GM19452 (cell line): ENCODE data around the gene PCDHGC4.

ENCODE experiments used
- ATAC-seq: cut with Tn5 transposase; IDR thresholded peaks from one replicate; pipeline ENCODE4 v1.9.1; 2021; ENCODE audit not compliant: unreplicated experiment

The PCDHGC4 gene

DNA sequence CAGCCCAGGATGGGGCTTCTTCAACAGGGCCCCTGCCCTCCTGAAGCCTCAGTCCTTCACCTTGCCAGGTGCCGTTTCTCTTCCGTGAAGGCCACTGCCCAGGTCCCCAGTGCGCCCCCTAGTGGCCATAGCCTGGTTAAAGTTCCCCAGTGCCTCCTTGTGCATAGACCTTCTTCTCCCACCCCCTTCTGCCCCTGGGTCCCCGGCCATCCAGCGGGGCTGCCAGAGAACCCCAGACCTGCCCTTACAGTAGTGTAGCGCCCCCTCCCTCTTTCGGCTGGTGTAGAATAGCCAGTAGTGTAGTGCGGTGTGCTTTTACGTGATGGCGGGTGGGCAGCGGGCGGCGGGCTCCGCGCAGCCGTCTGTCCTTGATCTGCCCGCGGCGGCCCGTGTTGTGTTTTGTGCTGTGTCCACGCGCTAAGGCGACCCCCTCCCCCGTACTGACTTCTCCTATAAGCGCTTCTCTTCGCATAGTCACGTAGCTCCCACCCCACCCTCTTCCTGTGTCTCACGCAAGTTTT lies 27.6 kb downstream of the PCDHGC4 start:
- ATAC-seq: peak; percentile 17

- ATAC-seq: no peak
Measured at GRCh38 chr5:141512911-141513626, 28.2 kb downstream of the PCDHGC4 start.

- ATAC-seq: peak; percentile 22
Measured at GRCh38 chr5:141513627-141514329, 28.9 kb downstream of the PCDHGC4 start.

DNA sequence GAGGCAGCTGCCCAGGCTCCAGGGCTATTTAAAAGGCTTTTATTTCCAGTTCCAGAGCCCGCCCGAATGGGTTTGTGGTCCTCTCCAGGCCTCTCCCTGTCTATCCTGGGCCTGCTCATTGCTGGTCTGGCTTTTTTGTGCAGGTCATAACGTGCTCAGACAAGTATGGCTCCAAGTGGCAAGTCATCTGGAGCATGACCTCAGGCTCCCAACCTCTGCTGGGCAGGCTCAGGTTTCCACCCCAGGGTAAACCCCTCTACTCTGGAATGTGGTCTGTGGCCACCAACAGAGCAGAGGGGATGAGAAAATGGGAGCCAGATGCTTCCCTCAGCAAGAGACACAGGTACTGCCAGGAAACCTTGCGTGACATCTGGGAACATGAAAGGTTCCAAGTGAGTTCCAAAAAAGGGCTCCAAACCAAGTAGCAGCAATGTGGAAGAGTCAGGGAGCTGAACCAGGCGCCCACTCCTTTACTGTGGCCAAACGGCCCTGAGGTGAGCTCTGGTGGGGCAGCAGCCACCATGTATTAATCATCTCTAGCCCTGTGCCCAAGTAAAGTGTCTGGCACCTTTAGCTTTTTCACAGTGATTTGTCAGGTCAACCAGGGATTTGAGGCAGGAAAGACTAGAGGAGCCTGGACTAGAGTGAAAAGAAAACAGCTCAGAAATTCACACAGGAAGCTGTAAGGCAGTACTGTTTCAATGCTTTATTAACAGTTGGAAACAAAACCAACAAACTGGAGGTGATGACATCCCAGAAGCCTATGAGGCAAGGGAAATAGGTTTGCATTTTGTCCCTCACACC lies 29.7 kb downstream of the PCDHGC4 start:
- peak; percentile 28 for ATAC-seq

- ATAC-seq: no peak
Measured at GRCh38 chr5:141515141-141515540, 30.3 kb downstream of the PCDHGC4 start.

DNA sequence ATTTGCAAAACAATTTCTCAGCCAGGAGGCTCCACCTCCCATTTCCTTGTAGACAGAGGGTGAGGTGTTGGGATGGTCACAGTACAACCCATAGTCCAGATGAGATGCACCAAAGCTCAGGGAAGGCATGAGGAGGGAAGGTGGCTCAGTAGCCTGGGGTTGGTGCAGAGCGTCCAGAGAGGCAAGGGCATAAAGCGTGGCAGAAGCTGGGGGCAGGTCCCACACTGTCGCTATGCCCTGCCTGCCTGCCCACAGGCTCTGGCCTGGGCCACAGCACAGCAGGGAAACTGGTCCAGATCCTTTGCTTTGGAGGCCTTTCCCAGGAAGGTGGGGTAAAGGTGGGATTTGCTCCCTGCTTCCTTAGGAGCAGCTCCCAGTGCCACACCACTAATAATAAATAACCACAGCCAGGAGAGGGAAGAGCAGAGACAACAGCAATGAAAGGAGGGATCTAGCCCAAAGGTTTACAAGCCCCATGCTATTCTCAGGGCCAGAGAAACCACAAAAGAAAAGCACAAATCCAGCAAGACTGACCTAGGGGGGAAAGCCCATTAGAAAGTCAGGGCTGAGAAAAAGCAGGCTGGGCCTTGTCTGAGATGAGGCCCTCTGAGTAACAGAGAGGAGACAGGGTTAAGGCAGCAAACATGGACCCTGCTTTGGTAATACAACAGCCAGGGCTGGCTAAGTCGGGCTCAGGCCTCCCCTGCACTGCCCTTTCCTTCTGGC lies 31.3 kb downstream of the PCDHGC4 start:
- ATAC-seq: no peak

GRCh38 chr5:141516672-141517025 lies 31.8 kb downstream of the PCDHGC4 start:
- no peak for ATAC-seq

DNA sequence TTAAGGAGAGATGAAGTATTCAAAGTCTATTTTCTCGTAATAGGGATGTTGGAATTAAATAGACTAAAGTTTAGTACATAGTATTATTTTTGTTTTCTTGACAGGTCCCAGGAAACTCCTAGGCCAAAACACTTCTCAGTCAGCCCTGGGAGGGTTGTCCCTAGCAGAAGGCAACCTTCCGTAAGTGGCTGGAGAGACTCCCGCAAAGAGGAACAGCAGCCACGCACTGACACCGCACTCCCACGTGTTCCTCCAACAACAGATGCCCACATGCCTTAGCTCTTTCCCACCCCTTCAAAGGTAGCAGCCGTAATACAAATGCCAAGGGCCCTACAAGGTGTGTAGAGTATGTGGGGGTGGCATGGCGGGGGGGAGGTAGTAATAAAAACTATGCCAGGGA lies 32.5 kb downstream of the PCDHGC4 start:
- ATAC-seq: no peak

GRCh38 chr5:141517880-141518617 lies 33.2 kb downstream of the PCDHGC4 start:
- no peak for ATAC-seq

- no peak for ATAC-seq
Measured at GRCh38 chr5:141518618-141519015, 33.8 kb downstream of the PCDHGC4 start.

DNA sequence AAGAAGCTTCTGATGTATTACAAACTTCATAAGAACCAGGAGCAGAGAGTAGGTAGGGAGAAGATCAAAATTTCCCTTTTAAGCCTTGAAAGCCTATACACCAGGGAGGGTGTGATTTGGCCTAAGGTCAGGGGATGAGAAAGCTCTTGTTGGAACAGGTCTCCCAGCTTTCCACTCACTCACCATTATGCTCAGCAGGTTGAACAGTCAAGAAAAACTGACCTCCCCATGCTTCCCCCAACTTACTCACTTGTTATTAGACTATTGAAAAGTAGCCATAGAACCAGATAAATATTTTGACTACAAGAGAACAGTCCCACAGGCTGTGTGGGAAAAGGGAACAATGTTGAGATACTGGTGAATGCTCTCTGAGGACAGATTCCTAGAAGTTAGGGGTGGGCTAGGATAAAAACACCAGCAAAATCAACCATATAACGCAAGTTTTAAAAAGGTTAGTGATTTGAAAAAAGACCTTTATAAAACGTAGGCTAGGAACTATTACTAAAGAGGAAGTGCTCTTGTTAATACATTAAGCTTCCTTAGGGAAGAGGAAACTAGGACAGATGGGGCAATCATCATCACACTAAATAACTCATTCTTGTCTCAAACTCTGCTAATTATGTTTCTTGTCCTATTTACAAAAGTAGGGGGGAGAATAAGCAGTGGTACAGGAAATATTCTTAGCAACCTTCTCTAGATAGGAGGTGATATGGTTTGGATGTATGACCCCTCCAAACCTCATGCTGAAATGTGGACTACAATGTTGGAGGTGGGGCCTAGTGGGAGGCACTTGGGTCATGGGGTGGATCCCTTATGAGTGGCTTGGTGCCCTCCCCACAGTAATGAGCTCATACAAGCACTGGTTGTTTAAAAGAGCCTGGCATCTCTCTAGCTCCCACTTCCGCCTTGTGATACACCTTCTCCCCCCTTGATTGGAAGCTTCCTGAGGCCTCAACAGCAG lies 35.1 kb downstream of the PCDHGC4 start:
- ATAC-seq: no peak

DNA sequence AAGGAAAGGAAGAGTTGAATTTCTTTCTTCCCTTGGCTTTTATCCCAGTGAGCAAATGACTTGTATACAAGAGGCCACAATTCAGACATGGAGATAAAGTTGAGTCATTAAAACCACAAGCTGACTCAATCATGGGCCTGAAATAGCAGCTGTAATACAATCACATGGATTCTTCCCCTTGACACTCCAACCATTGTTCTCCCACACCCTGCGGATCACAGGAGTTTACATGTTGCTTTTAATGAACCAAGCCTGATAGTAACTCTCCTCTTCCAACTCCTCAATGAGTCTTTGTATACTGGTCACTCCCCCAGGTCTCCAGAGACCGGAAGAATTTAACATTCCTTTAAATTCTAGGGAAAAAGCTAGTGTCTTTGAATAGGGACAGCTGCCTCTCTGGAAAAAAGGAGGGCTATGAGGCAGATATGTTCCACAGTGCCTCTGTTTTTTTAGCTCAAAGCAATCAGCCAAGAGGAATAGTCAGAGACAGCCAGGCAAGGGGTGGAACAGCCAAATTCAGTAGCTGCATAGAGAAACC lies 36.5 kb downstream of the PCDHGC4 start:
- no peak for ATAC-seq

- ATAC-seq: no peak
Measured at GRCh38 chr5:141522301-141522700, 37.5 kb downstream of the PCDHGC4 start.

GRCh38 chr5:141523991-141524390 lies 39.2 kb downstream of the PCDHGC4 start:
- no peak for ATAC-seq

DNA sequence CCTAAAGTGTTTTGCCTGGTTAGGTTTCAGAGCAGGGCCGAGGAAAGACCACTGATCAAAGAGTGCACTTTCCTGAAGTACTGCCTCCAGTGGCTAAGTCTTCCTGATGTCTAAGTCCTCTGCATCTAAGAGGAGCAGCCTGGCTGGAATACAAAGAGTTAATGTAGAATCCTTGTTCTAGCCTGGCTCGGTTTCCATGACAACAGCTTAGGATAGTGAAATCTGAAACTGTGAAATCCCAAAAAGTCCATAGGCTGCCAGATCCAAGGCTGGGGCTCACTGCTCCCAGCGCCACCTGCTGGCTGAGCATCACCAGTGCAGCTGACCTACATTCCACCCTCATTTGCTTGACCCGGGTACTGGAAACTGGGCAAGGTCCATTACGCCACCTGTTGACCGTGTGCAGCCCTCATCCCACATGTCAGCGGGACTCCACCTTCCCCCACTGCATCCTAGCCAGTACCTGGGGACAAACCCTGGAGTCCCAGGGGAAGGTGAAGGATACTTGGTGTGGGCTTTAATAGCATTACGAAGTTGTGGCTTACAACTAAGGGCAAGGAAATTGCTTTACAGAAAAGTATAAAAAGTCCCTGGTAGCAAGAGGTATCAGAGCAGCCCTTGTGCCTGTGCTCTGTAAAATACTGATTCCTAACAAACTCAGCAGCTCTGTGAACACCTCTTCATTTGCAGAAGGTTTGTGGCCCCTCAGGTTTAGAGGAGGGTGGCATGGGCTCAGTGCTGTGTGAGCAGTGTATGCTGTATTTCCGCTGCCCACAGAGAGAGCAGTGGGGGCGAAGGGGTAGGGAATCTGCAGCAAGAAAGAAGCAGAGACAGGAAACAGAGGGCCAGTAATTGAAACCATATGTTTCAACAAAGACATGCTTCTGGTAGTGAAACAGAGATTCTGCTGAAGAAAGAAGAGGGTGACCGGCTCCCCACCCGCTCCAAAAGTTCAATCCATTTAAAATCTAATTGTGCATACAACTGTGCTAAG lies 40.1 kb downstream of the PCDHGC4 start:
- peak; percentile 79 for ATAC-seq

- no peak for ATAC-seq
Measured at GRCh38 chr5:141525653-141526052, 40.8 kb downstream of the PCDHGC4 start.

GRCh38 chr5:141527426-141527825 lies 42.6 kb downstream of the PCDHGC4 start:
- no peak for ATAC-seq
